ENCODE data around the gene ZKSCAN4.
A peak's percentile ranks its signal among the peaks of the same experiment; 100 is the strongest.

ZKSCAN4 gene

GRCh38 chr6:28266563-28266961 is 14.5 kb upstream of the ZKSCAN4 start:
- H3K4me2 ChIP-seq (ENCODE audit: low read length), result peak overlapping the region; percentile 91
- peak overlapping the region; percentile 81 for H3K9ac ChIP-seq
- peak overlapping the region; percentile 95 for H2AFZ ChIP-seq
- TF ChIP-seq, protein P1, sequence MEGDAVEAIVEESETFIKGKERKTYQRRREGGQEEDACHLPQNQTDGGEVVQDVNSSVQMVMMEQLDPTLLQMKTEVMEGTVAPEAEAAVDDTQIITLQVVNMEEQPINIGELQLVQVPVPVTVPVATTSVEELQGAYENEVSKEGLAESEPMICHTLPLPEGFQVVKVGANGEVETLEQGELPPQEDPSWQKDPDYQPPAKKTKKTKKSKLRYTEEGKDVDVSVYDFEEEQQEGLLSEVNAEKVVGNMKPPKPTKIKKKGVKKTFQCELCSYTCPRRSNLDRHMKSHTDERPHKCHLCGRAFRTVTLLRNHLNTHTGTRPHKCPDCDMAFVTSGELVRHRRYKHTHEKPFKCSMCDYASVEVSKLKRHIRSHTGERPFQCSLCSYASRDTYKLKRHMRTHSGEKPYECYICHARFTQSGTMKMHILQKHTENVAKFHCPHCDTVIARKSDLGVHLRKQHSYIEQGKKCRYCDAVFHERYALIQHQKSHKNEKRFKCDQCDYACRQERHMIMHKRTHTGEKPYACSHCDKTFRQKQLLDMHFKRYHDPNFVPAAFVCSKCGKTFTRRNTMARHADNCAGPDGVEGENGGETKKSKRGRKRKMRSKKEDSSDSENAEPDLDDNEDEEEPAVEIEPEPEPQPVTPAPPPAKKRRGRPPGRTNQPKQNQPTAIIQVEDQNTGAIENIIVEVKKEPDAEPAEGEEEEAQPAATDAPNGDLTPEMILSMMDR (IDR thresholded peaks at IDR 0.05), result no peak
- H3K4me1 ChIP-seq, result no peaks in the 10 kb centered on the region
- H3K9me3 ChIP-seq (ENCODE audit: control insufficient read depth, low read length), result no peaks in the 10 kb centered on the region
- no peaks in the 10 kb centered on the region for H3K36me3 ChIP-seq (ENCODE audit: control insufficient read depth, insufficient read depth, low read length)
- H3K27me3 ChIP-seq (ENCODE audit: control insufficient read depth, insufficient read depth, low read length), result no peaks in the 10 kb centered on the region
- peaks cover 11% of the 10 kb centered on the region for H3K79me2 ChIP-seq
- peak overlapping the region; percentile 87 for H3K27ac ChIP-seq
- peak overlapping the region; percentile 97 for H3K4me3 ChIP-seq (ENCODE audit: low read depth, low read length)

GRCh38 chr6:28264834-28265401 is 12.8 kb upstream of the ZKSCAN4 start:
- Histone ChIP-seq H3K4me1 (no peaks in the 10 kb centered on the region), H3K36me3 (ENCODE audit: control insufficient read depth, insufficient read depth, low read length) (no peaks in the 10 kb centered on the region), H3K4me3 (ENCODE audit: low read depth, low read length) (no peak overlapping the region), H3K27ac (no peak overlapping the region), H3K27me3 (ENCODE audit: control insufficient read depth, insufficient read depth, low read length) (no peaks in the 10 kb centered on the region), H3K79me2 (peaks cover 11% of the 10 kb centered on the region), H3K9me3 (ENCODE audit: control insufficient read depth, low read length) (no peaks in the 10 kb centered on the region), H3K4me2 (ENCODE audit: low read length) (no peak overlapping the region), H3K9ac (no peak overlapping the region), H2AFZ (no peak overlapping the region)
- TF ChIP-seq, protein P1 (IDR thresholded peaks at IDR 0.05), result no peak

GRCh38 chr6:28263922-28264321 is 11.9 kb upstream of the ZKSCAN4 start:
- H2AFZ ChIP-seq, result no peak overlapping the region
- H3K4me3 ChIP-seq (ENCODE audit: low read depth, low read length), result no peak overlapping the region
- no peaks in the 10 kb centered on the region for H3K4me1 ChIP-seq
- H3K36me3 ChIP-seq (ENCODE audit: control insufficient read depth, insufficient read depth, low read length), result no peaks in the 10 kb centered on the region
- no peak overlapping the region for H3K9ac ChIP-seq
- no peaks in the 10 kb centered on the region for H3K9me3 ChIP-seq (ENCODE audit: control insufficient read depth, low read length)
- no peaks in the 10 kb centered on the region for H3K27me3 ChIP-seq (ENCODE audit: control insufficient read depth, insufficient read depth, low read length)
- no peak overlapping the region for H3K27ac ChIP-seq
- TF ChIP-seq, protein P1 (IDR thresholded peaks at IDR 0.05), result no peak
- H3K79me2 ChIP-seq, result peaks cover 8% of the 10 kb centered on the region
- no peak overlapping the region for H3K4me2 ChIP-seq (ENCODE audit: low read length)

GRCh38 chr6:28258877-28259777 is 7.1 kb upstream of the ZKSCAN4 start, which contains the start of gene NKAPL:
TSS of gene NKAPL (plus strand) at chr6:28259297. CDS start at chr6:28259372, 75 bp downstream.
- Histone ChIP-seq H2AFZ (peak within 1 kb of the TSS; percentile 11), H3K4me1 (no peaks in the 10 kb centered on the region), H3K4me2 (ENCODE audit: low read length) (no peak within 1 kb of the TSS), H3K36me3 (ENCODE audit: control insufficient read depth, insufficient read depth, low read length) (no peaks in the 10 kb centered on the region), H3K27me3 (ENCODE audit: control insufficient read depth, insufficient read depth, low read length) (no peaks in the 10 kb centered on the region), H3K27ac (no peak within 1 kb of the TSS), H3K4me3 (ENCODE audit: low read depth, low read length) (no peak within 1 kb of the TSS), H3K9ac (no peak within 1 kb of the TSS), H3K79me2 (no peaks in the 10 kb centered on the region), H3K9me3 (ENCODE audit: control insufficient read depth, low read length) (no peaks in the 10 kb centered on the region)
- TF ChIP-seq, protein P1 (IDR thresholded peaks at IDR 0.05), result no peak
